CD1c-positive myeloid dendritic cell (primary cell): ENCODE results near the gene KCNE4.

ENCODE experiments used
- DNase-seq: peaks from one replicate; pipeline ENCODE4 v3.0.0-alpha.2; 2016; ENCODE audit errors: extremely low spot score

Gene KCNE4

GRCh38 chr2:223040527-223040926 is 11.5 kb upstream of the KCNE4 start:
- DNase-seq, result no peak

- peak; percentile 61 for DNase-seq
Observed at GRCh38 chr2:223041527-223042109, 10.4 kb upstream of the KCNE4 start.

- no peak for DNase-seq
Observed at GRCh38 chr2:223042284-223042683, 9.7 kb upstream of the KCNE4 start.

GRCh38 chr2:223042704-223043118 is 9.3 kb upstream of the KCNE4 start:
- peak; percentile 30 for DNase-seq

- peak; percentile 41 for DNase-seq
Observed at GRCh38 chr2:223043164-223043941, 8.6 kb upstream of the KCNE4 start.

- DNase-seq, result no peak
Observed at GRCh38 chr2:223044092-223044836, 7.7 kb upstream of the KCNE4 start.

- no peak for DNase-seq
Observed at GRCh38 chr2:223044916-223045700, 6.9 kb upstream of the KCNE4 start.

- DNase-seq, result no peak
Observed at GRCh38 chr2:223046470-223047040, 5.4 kb upstream of the KCNE4 start.

GRCh38 chr2:223047260-223047761 is 4.7 kb upstream of the KCNE4 start:
- no peak for DNase-seq

GRCh38 chr2:223048519-223048918 is 3.5 kb upstream of the KCNE4 start:
- no peak for DNase-seq

- DNase-seq, result no peak
Observed at GRCh38 chr2:223049356-223049755, 2.6 kb upstream of the KCNE4 start.

- DNase-seq, result no peak
Observed at GRCh38 chr2:223050188-223050587, 1.8 kb upstream of the KCNE4 start.

- DNase-seq, result no peak
Observed at GRCh38 chr2:223050900-223051504, 988 bp upstream of the KCNE4 start.

GRCh38 chr2:223052548-223053483 is 826 bp downstream of the KCNE4 start:
- DNase-seq, result no peak

- DNase-seq, result no peak
Observed at GRCh38 chr2:223053484-223054192, 1.6 kb downstream of the KCNE4 start.

GRCh38 chr2:223054193-223054781 is 2.3 kb downstream of the KCNE4 start:
- no peak for DNase-seq

GRCh38 chr2:223055140-223055539 is 3.1 kb downstream of the KCNE4 start:
- no peak for DNase-seq

GRCh38 chr2:223055836-223056235 is 3.8 kb downstream of the KCNE4 start:
- DNase-seq, result no peak
